Measurements from ENCODE around the gene USB1.

DNA sequence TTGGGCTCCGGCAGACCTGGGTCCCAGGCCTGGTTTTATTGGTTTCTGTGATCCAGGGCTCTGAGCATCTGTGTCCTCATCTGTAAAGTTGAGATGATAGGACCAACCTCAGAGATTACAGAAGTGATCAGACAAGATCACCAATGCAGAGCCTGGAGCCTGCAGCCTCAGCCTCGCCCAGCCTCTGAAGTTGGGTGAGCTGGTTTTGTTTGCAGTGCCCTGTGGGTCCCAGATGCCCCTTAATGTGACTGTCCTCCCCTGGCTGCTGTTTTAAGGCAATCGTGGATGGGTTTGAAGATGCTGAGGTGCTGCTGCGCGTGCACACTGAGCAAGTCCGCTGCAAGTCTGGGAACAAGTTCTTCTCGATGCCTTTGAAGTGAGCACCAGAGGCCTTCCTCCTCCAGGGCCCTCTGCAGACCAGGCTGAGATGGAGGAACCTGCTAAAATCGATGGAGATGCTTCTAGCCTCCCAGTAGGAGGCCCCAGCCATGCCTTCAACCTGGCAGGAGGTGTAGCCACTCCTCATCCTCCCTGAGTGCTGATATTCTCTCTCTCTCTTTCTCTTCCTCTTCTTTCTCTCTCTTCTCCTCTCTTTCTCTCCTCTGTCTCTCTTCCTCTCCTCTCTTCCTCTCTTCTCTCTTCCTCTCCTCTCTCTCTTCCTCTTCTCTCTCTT lies 18.8 kb downstream of the USB1 start:
- TF ChIP-seq, protein P1, sequence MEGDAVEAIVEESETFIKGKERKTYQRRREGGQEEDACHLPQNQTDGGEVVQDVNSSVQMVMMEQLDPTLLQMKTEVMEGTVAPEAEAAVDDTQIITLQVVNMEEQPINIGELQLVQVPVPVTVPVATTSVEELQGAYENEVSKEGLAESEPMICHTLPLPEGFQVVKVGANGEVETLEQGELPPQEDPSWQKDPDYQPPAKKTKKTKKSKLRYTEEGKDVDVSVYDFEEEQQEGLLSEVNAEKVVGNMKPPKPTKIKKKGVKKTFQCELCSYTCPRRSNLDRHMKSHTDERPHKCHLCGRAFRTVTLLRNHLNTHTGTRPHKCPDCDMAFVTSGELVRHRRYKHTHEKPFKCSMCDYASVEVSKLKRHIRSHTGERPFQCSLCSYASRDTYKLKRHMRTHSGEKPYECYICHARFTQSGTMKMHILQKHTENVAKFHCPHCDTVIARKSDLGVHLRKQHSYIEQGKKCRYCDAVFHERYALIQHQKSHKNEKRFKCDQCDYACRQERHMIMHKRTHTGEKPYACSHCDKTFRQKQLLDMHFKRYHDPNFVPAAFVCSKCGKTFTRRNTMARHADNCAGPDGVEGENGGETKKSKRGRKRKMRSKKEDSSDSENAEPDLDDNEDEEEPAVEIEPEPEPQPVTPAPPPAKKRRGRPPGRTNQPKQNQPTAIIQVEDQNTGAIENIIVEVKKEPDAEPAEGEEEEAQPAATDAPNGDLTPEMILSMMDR (IDR thresholded peaks at IDR 0.05) = no peak
- TF ChIP-seq POLR2A (IDR thresholded peaks at IDR 0.05) (no peak), EP300 (IDR thresholded peaks at IDR 0.05) (no peak)
